Sigmoid colon (tissue), 7 donors: ENCODE measurements around the gene CALML4. TPM values are rescaled to one million over a fixed set of nuclear protein-coding genes. Genes with fewer than 3 reads are reported as not detected.
A peak's percentile ranks its signal among the peaks of the same experiment; 100 is the strongest.

Source experiments
- DNase-seq: peaks from one replicate; pipeline ENCODE4 v3.0.0-alpha.2; 2019
- H3K27ac ChIP-seq, 4 donors: fragments of 200-600 bp; sonication (generic); one replicate each; pipeline ENCODE4 v1.5.1; 2016 to 2019; ENCODE audit warnings: mild to moderate bottlenecking in 1 of 4
- H3K27me3 ChIP-seq, 3 donors: fragments of 200-600 bp; sonication (generic); one replicate each; pipeline ENCODE4 v1.5.1; 2019; ENCODE audit warnings: mild to moderate bottlenecking in 1 of 3
- H3K36me3 ChIP-seq, 4 donors: fragments of 200-600 bp; sonication (generic); one replicate each; pipeline ENCODE4 v1.5.1; 2016 to 2019
- H3K4me1 ChIP-seq, 4 donors: fragments of 200-600 bp; sonication (generic); one replicate each; pipeline ENCODE4 v1.5.1; 2017 to 2019
- H3K4me3 ChIP-seq, 4 donors: fragments of 200-600 bp; sonication (generic); one replicate each; pipeline ENCODE4 v1.5.1; 2017 to 2019; ENCODE audit warnings: mild to moderate bottlenecking in 2 of 4, moderate library complexity in 1 of 4
- H3K9me3 ChIP-seq, 4 donors: fragments of 200-600 bp in 3 of 4; sonication (generic) in 3 of 4; one replicate each; pipeline versions ENCODE4 v1.5.1 to v1.6.1; 2013 to 2019
- EP300 ChIP-seq, 4 donors: sonication (generic); formaldehyde crosslinking; IDR thresholded peaks; one replicate each; pipeline ENCODE4 v1.6.1; 2017; ENCODE audit warnings: antibody characterized with exemption in 4 of 4
- POLR2A ChIP-seq, 2 donors: fragments of 450-650 bp; IDR thresholded peaks; one replicate each; pipeline ENCODE4 v1.6.1; 2016; ENCODE audit warnings: antibody characterized with exemption in 2 of 2, mild to moderate bottlenecking in 2 of 2, moderate library complexity in 2 of 2
- POLR2AphosphoS5 ChIP-seq, 4 donors: sonication (generic); formaldehyde crosslinking; IDR thresholded peaks; one replicate each; pipeline ENCODE4 v1.6.1; 2017; ENCODE audit warnings: antibody characterized with exemption in 4 of 4
- WGBS, 2 donors: extraction: QIAGEN DNeasy Blood & Tissue Kit; methylation state at CpG; one replicate each; pipeline ENCODE4 v1.1.7; 2013; 5-methylcytosine and 5-hydroxymethylcytosine counted together
- intact Hi-C: fragments of 100-400 bp; cut with DNase I; formaldehyde crosslinking; loops from one replicate; pipeline ENCODE4 v1.15.1; 2023
- polyA plus RNA-seq, 3 donors: library from polyadenylated mRNA; stranded (reverse); fragments of 200-250 nt; gene quantifications; one replicate each; pipeline ENCODE4 v1.2.3, GENCODE V29; 2013
- total RNA-seq, 4 donors: library from RNA; depleted of rRNA; stranded (reverse); fragments of >200 nt; gene quantifications; one replicate each; pipeline ENCODE4 v1.1.0, GENCODE V29; 2016
- TF ChIP-seq, protein P1 (sequence below), 4 experiments: fragments of 450-650 bp in 3 of 4; fragments of 200-600 bp in 1 of 4; IDR thresholded peaks; one replicate each; pipeline ENCODE4 v1.5.1; 2016 to 2019; ENCODE audit warnings: antibody characterized with exemption in 4 of 4, mild to moderate bottlenecking in 3 of 4, moderate library complexity in 2 of 4
- donor health status: healthy with polysubstance abuse.
- donor health status: Bipolar disorder and iron deficiency.
- donor health status: healthy.

The CALML4 gene
- total and polyA plus RNA-seq, 7 donors: 3.9 to 309 (median 10.9) TPM

- TF ChIP-seq POLR2A (IDR thresholded peaks at IDR 0.05) (no peak), EP300 (IDR thresholded peaks at IDR 0.05) (no peak), POLR2AphosphoS5 (IDR thresholded peaks at IDR 0.05) (no peak)
- TF ChIP-seq, protein P1, sequence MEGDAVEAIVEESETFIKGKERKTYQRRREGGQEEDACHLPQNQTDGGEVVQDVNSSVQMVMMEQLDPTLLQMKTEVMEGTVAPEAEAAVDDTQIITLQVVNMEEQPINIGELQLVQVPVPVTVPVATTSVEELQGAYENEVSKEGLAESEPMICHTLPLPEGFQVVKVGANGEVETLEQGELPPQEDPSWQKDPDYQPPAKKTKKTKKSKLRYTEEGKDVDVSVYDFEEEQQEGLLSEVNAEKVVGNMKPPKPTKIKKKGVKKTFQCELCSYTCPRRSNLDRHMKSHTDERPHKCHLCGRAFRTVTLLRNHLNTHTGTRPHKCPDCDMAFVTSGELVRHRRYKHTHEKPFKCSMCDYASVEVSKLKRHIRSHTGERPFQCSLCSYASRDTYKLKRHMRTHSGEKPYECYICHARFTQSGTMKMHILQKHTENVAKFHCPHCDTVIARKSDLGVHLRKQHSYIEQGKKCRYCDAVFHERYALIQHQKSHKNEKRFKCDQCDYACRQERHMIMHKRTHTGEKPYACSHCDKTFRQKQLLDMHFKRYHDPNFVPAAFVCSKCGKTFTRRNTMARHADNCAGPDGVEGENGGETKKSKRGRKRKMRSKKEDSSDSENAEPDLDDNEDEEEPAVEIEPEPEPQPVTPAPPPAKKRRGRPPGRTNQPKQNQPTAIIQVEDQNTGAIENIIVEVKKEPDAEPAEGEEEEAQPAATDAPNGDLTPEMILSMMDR (IDR thresholded peaks at IDR 0.05): no peak
- intact Hi-C loops: no loop called here
- Histone ChIP-seq H3K4me3 (no peak overlapping the region), H3K36me3 (peaks cover 0 to 43% (median 0%) of the 10 kb centered on the region in 4 donors), H3K9me3 (no peaks in the 10 kb centered on the region), H3K27me3 (no peaks in the 10 kb centered on the region), H3K4me1 (no peaks in the 10 kb centered on the region), H3K27ac (no peak overlapping the region)
- DNase-seq: no peak
- 91 to 93% methylated on average over 4 of the region's 4 CpGs for WGBS, 2 donors
Observed at GRCh38 chr15:68166847-68167246, 38.3 kb downstream of the CALML4 start.

DNA sequence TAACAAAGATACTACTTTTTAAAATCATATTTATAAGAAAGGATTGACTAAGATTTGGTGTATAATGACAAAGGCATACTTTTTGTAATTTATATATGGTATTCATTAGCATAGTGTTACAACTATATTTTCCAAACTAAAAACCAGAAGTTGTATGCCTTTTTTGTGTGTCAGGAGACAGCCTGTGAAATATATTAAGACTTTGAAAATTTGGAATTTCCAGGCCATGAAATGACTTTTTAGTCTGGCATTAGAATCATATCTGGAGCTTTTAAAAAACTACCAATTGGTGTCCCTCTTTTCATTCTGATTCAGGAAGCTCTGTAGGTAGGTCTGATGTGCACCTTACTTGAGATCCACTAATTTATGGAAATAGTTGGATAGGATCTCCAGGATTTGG is 41.9 kb downstream of the CALML4 start:
- Histone ChIP-seq H3K9me3 (no peaks in the 10 kb centered on the region), H3K36me3 (peaks cover 0 to 43% (median 3%) of the 10 kb centered on the region in 4 donors), H3K4me3 (no peak overlapping the region), H3K27me3 (no peaks in the 10 kb centered on the region), H3K27ac (no peak overlapping the region), H3K4me1 (peaks cover 0 to 13% (median 11%) of the 10 kb centered on the region in 4 donors)
- intact Hi-C loops: no loop called here
- DNase-seq: no peak
- TF ChIP-seq POLR2AphosphoS5 (IDR thresholded peaks at IDR 0.05) (no peak), POLR2A (IDR thresholded peaks at IDR 0.05) (no peak), EP300 (IDR thresholded peaks at IDR 0.05) (no peak)
- TF ChIP-seq, protein P1 (IDR thresholded peaks at IDR 0.05): no peak

GRCh38 chr15:68158046-68158628 is 47.0 kb downstream of the CALML4 start:
- intact Hi-C loops: no loop called here
- H3K4me3 ChIP-seq: no peak overlapping the region
- no peak for DNase-seq
- H3K9me3 ChIP-seq: no peaks in the 10 kb centered on the region
- TF ChIP-seq POLR2A (IDR thresholded peaks at IDR 0.05): no peak
- TF ChIP-seq, protein P1 (IDR thresholded peaks at IDR 0.05): no peak
- peak in 1 of 4 donors; percentile 13 for TF ChIP-seq POLR2AphosphoS5 (IDR thresholded peaks at IDR 0.05)
- TF ChIP-seq EP300 (IDR thresholded peaks at IDR 0.05): peak in 1 of 4 donors; percentile 3
- H3K27me3 ChIP-seq: no peaks in the 10 kb centered on the region
- H3K36me3 ChIP-seq: peaks cover 0 to 41% (median 5%) of the 10 kb centered on the region in 4 donors
- peaks cover 0 to 51% (median 40%) of the 10 kb centered on the region in 4 donors for H3K4me1 ChIP-seq
- WGBS, 2 donors: 68 to 75% methylated on average over 3 of the region's 3 CpGs
- peak overlapping the region in 3 of 4 donors; percentile 62 to 81 (median 65) for H3K27ac ChIP-seq

DNA sequence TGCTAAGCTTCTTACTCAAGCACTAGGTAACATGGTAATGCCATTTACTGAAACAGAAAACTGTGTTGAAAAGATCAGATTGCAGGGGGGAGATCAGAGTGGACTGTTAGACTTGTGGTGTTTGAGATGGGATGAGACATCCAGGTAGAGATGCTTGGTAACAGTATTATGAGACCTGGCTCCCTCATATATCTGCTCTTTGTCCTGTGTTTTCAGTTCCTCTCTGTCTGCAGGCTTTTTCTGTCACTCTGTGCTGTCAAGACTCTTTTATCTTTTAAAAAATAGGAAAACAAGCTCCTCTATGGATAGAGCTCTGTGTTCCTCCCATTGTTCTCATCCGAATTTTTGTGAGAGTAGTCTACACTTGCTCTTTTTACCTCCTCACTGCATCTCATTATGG is 48.1 kb downstream of the CALML4 start:
- TF ChIP-seq POLR2AphosphoS5 (IDR thresholded peaks at IDR 0.05) (no peak), POLR2A (IDR thresholded peaks at IDR 0.05) (no peak), EP300 (IDR thresholded peaks at IDR 0.05) (no peak)
- TF ChIP-seq, protein P1 (IDR thresholded peaks at IDR 0.05): no peak
- peak overlapping the region in 3 of 4 donors; percentile 62 to 81 (median 65) for H3K27ac ChIP-seq
- no peaks in the 10 kb centered on the region for H3K27me3 ChIP-seq
- H3K9me3 ChIP-seq: no peaks in the 10 kb centered on the region
- intact Hi-C loops: no loop called here
- peaks cover 0 to 32% (median 5%) of the 10 kb centered on the region in 4 donors for H3K36me3 ChIP-seq
- WGBS, 2 donors: 0 to 57% methylated on average over 1 of the region's 1 CpG
- no peak for DNase-seq
- peaks cover 0 to 51% (median 42%) of the 10 kb centered on the region in 4 donors for H3K4me1 ChIP-seq
- no peak overlapping the region for H3K4me3 ChIP-seq
